Iris pigment epithelial cell (primary cell): ENCODE measurements around the gene GAB2.

ENCODE experiments used
- DNase-seq: peaks from one replicate; pipeline ENCODE4 v3.0.0-alpha.2; 2011; ENCODE audit warnings: low read depth

GAB2 gene

DNA sequence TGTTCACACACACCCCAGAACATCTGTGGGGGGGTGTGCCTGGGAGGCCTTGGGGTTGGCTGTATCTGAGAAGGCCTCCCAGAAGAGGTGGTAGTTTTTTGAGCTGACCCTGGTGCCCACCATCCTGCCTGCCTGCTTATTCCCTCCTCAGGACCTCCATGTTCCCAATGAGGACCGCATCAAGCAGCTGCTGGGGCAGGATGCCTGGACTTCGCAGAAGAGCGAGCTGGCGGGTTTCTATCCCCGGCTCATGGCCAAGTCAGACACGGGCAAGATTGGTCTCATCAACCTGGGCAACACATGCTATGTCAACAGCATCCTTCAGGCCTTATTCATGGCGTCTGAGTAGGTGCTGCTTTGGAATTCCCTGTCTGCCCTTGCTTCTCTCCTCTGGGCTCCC is 211.9 kb downstream of the GAB2 start:
- no peak for DNase-seq

DNA sequence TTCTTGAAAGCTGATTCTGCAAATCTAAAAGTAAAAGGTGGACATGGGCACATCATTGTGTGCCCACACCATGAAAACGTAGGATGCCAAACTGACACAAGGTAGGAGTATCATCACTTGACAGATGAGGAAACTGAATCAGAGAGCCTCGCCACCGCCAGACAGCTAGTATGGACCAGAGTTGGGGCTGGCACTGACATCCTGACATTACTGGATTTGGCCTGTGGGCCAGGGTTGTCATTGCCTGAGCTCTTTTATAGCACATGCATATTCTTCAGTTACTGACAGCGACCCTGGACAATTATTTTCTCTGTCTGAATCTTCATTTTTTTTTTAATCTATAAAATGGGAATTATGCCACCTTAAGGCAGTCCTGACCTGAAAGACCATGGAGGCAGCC is 212.4 kb downstream of the GAB2 start:
- DNase-seq = no peak

DNA sequence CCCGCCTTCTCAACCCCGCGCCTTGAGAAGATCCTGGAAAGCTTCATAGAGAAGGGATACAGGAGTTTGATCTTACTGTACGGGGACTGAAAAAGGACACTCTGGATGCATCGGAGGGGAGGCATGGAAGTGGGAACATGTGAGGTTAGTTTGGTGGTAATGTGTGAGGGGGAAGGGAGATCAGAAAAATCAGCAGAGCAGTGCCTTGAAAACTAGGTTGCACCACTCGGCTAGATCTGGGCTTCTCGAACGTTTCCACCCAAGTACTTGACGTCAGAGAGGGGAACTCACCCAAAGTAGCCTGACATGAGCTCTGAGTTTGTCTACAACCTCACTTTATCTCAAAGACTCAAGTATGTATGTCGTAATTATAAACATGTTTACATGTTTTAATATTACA is 214.4 kb downstream of the GAB2 start:
- DNase-seq = no peak

DNA sequence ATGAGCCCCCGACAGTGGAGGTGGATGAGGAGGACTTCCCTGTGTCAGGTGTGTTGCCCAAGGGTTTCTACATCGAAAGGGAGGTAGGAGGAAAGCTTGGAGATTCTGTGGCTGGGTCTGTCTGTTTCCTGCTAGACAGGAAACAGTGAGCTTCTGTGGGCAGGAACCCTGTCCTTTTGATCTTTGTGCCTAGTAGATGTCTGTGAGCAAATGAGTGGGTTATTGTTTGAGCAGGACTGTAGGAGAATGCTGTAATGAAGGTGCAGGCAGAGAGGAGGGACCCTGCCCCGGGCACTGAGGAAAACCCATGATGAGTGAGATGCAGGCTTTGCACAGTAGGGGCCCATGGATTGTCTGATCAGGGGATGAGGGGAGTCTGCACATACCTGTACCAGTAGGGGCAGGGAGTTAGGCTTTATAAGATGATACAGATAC is 214.9 kb downstream of the GAB2 start:
- no peak for DNase-seq

DNA sequence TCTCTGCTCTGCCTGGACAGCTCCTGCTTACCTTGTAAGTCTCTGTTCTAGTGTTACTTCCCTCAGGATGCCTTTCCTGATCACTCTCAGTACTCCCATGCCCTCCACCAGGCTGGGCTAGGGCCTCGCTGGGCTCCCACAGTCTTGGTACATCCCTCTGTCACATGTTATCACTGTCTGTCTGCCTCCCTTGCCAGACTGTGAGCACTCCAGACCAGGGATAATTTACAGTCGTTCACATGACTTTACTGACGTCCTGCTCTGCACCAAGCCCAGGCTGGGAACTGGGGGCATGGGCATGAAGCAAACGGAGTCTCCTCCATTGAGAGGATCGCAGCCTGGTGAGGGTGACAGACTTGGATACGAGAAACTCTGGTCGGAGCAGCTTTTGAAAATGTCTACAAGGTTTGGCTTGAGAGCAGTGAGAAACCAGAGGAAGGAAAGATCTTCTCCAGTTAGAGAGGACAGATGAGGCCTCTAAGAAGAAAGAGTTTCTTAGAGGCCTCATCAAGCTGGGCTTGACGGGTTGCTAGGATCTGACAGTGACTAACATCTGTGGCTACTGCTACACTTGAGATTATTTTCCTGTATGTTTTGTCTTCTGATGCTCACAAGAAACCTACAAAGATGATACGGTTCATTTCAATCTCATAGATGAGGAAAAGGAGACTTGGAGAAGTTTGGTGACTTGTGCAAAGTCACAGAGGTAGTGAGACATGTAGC is 216.4 kb downstream of the GAB2 start:
- DNase-seq = no peak

DNA sequence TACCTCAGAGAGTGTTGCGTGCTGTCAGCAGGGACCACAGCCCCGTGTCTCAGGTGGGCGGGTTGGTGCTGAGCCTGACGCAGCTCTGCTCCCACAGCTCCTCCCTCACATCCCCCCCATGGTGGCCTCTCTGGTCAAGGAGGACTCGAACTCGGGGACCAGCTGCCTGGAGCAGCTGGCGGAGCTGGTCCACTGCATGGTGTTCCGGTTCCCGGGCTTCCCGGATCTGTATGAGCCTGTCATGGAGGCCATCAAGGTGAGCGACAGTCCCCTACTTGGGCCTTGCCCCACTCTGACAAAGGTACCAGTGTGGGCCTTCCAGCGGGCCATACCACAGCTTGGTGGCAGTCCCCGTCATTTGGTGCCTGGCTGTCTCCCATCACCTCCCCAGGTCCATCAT is 217.1 kb downstream of the GAB2 start:
- no peak for DNase-seq

DNA sequence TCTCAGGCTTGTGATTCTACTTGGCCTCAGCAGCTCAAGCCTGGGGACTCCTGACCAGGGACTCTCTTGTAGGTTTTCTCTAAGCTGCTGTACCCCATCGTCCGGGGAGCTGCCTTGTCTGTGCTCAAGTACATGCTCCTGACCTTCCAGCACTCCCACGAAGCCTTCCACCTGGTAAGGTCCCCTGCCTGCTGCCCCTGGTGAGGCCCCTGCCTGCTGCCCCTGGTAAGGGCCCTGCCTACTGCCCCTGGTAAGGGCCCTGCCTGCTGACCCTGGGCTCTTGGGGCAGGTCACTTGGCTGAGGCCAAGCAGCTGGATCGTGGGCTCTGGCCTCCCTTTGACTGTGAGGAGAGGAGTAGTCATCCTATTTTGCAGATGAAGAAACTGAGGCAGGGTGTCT is 217.6 kb downstream of the GAB2 start:
- no peak for DNase-seq

DNA sequence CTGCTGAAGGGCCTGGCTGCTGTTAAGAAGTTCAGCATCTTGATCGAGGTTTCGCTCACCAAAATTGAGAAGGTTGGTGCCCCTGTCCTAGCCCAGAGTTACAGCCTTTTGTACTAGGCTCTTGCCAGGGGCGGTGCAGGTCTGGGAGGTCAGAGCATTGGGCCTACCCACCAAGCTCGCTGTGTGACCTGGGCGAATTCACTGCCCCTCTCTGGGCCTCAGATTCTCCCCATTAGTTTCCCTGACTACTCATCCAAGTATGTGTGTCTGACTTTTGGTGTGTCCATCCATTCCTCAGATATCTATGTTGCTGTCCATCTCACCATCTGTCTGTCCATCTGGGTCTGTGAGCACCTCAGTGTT is 218.0 kb downstream of the GAB2 start:
- no peak for DNase-seq

DNA sequence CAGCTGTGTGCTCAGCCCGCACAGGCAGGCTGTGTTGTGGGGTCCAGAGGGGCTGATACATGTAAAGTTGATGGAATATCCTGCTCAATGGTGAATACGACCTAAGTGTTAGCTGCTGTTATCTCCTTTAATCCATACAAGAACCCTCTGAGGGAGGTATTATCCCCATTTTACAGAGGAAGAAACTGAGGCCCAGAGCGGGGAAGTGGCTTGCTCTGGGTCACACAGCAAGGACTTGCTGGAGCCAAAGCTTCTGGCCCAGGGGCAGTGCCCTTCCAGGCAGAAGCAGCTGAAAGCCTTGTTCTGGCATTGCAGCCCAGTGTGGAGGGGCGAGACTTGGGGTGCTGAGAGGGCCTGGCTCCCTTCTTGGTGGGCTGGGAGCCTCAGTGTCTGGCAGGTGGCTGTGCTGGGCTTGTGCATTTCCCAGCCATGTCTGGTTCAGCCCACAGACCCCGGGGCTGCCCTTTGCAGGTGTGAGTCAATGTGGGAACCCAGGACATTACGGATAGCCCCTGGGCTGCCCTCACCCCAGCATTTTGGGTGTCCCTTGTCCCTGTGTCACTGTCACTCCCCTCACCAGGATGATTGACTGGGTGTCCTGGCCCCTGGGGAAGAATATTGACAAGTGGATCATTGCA is 218.5 kb downstream of the GAB2 start:
- DNase-seq = no peak

DNA sequence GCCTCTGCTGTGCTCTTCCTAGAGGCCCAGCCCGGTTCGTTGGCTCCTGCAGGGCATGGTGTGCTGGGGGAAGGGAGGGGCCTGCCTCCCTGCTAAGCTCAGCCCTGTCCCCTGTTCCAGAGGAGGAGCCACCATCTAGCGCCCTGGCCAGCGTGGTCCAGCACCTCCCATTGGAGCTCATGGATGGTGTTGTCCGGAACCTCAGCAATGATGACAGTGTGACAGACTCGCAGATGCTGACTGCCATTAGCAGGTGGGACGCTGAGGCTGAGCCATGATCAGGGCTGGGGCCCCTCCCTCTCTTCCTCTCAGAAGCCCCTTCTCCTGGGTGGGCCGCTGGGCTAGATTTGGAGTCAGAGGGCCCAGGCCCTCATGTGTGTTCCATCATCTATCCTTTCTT is 219.8 kb downstream of the GAB2 start:
- no peak for DNase-seq

DNA sequence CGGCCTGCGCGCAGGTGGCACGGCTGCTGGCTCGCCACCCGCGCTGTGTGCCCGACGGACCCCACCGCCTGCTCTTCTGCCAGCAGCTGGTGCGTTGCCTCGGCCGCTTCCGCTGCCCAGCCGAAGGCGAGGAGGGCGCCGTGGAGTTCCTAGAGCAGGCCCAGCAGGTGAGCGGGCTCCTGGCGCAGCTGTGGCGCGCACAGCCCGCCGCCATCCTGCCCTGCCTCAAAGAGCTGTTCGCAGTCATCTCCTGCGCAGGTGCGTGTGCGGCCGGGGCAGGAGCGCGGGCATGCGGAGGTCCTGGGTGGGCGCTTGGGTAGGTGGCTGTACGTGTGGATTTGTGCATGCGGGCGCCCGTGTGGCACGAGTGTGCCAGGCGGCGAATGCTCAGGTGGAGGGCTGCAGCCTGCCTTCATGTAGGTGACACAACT is 220.9 kb downstream of the GAB2 start:
- DNase-seq = no peak

DNA sequence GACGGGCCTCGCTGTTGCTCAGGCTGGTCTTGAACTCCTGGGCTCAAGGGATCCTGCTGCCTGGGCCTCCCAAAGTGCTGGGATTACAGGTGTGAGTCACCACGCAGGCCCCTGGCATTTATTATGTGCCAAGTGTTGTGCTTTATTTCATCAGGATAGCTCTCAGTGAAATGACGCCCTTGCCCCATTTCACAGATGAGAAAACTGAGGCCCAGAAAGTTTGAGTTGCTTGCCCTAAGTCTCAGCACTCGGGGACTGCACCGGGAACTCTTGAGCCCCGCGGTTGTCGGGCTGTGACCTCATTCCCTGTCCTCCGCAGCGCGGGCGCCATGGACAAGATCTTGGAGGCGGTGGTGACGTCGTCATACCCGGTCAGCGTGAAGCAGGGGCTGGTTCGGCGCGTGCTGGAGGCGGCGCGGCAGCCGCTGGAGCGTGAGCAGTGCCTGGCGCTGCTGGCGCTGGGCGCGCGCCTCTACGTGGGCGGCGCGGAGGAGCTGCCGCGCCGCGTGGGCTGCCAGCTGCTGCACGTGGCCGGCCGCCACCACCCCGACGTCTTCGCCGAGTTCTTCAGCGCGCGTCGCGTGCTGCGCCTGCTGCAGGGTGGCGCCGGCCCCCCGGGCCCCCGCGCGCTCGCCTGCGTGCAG is 221.6 kb downstream of the GAB2 start:
- DNase-seq = peak; percentile 53

DNA sequence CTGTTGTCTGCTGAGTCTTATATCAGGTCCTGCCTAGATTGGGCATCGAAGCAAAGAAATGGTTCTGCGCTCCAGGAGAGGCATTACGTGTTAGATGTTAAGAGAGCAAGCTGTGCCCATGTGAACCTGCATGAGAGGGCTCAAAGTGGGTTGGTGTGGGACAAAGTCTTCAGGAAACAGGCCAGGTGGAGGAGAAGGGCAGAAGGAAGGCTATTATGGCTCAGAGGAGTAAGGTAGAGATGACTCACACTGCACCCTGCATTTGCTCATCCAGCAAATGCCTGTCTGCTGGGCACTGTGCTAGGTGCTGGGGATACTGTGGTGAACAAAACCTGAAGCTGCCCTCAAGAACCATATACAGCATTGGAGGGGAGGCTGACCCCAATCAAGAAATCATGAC is 223.1 kb downstream of the GAB2 start:
- no peak for DNase-seq

DNA sequence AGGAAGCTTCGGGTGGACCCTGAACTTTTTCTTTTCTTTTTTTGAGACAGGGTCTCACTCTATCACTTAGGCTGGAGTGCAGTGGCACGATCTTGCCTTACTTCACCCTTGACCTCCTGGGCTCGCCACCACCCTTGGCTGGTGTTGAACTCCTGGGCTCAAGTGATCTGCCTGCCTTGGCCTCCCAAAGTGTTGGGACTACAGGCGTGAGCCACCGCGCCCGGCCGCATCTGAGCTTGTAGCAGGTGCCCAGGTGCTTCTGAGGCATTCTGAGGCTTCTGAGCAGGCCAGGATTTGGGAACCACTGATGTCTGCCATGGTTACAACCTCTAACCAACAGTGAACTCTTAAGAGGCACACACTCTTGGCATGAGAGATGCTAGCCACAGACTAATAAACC is 223.8 kb downstream of the GAB2 start:
- DNase-seq = no peak

DNA sequence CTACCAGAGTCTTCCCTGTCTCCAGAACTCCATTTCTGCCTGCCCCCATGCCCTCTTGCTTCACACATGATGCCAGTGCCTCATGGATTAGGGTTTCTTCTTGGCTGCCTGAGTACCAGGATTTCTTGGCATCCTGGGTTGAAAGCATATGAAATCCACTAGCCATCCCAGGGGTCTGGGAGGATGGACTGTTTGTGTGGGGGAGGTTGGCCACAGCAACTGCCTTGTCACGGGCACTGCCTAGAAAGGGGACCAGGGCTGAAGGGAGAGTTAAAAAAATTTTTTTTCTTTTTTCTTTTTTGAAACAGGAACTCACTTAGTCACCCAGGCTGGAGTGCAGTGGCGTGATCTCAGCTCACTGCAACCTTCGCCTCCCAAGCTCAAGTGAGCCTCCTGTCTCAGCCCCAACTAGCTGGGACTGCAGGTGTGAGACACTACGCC is 224.7 kb downstream of the GAB2 start:
- DNase-seq = no peak

DNA sequence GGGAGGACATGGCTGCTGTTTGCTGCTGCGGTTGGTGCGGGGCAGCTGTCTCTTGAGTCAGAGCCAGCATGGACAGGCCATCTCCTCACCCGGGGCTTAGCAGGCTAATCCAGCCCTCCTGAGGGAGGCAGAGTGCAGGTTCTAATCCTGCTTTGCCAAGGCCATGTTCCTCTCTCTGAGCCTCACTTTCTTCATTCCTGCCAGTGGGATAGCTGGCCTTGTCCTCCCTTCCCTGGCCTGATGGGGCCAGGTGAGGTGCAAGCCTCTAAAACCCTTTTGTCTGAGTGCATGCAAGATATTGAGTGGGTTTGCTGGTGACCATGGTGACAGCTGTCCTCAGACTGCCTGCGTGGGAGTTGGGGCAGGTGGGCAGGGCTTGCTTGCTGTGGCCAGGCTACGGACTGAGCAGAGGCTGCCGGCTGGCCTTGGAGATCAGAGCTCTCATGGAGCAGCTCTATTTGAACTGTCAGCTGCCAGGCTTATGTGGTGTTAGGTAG is 225.3 kb downstream of the GAB2 start:
- DNase-seq = no peak

DNA sequence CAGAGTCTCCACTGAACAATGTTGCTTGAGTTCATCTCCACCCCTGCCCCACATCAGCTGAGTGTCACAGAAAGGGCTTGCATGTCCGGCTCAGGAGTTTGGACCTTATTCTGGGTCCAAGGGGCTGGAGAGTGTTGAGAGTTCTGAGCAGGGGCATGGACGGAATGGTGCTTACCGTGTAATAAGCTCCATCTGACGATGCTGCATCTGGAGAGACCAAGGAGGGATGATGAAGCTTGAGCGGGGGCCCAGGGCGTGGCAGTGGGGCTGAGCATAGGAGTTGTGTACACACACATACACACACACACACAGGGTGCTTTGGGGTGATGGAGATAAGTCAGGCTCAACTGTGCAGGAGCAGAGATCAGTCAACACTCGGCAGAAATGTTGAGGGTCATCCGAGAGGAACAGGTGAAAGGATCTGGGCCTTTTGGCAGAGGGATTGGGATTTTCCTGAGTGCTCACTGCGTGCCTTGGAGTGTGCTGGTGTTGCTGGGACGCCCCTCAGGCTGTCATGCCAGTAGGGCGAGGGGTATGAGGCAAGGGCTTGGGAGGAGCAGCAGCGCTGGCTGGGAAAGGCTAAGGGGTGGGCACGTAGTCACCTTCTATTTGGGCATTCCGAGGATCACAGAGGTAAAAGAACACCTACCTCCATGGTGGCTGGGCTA is 226.6 kb downstream of the GAB2 start:
- DNase-seq = no peak

DNA sequence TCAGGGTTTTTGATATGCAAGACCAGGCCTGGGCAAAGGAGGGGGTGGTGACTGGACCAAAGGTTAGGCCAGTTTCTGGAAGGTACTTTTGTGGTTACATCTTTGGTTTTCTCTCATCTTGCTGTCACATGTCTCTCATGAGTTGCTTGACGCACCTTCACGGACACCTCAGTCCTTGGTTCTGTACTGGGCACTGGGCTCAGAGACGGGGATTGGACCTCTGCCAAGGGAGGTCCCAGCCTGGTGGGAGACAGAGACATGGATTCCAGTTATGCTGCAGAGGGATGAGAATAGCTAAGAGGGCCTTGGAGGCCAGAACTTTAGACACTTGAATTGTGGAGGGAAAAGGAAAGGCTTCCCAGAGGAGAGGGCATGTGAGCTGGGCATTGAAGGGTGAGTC is 227.2 kb downstream of the GAB2 start:
- no peak for DNase-seq

DNA sequence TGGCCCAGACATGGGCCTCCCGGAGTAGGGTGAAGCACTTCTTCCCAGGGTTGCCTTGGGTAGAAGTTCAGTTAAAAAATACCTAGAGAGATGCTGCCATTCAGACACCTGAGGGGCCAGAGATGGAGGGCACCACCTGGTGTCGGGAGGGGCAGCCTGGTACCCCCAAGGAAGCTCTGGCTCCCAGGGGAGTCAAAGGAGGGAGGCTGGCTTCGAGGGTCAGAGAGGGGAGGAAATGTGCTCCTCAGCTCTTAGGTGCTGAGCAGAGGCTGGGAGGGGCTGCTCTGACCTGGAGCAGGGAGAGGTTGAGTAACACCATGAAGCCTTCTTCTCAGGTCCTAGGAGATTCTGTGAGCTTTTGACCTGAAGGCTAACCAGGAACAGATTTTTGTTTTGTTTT is 227.8 kb downstream of the GAB2 start:
- DNase-seq = no peak

DNA sequence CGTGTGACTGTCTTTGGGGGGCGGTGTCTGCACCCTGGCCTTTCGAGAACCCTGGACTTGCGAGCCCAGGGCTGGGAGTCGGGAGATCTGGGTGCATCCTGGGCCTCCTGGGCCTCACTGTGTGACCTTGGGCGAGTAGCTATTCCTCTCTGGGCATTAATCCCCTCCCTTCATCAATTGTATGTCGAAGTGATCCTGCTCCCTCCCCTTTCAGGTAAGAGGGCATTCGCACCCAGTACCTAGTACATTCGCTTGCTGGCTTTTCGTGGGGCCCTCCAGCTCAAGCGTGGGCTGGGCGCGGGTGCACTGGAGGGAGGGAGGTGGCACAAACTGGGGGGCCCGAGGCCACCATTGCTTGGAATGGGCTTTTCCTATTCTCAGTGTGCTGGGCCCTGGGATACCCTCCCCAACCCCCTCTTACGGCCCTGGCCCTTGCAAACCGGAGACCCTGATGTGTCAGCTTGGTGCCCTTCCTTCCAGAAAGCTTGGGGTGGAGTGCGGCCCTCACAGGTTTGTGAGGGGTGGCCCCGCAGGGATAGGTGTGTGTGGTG is 228.4 kb downstream of the GAB2 start:
- DNase-seq = no peak

DNA sequence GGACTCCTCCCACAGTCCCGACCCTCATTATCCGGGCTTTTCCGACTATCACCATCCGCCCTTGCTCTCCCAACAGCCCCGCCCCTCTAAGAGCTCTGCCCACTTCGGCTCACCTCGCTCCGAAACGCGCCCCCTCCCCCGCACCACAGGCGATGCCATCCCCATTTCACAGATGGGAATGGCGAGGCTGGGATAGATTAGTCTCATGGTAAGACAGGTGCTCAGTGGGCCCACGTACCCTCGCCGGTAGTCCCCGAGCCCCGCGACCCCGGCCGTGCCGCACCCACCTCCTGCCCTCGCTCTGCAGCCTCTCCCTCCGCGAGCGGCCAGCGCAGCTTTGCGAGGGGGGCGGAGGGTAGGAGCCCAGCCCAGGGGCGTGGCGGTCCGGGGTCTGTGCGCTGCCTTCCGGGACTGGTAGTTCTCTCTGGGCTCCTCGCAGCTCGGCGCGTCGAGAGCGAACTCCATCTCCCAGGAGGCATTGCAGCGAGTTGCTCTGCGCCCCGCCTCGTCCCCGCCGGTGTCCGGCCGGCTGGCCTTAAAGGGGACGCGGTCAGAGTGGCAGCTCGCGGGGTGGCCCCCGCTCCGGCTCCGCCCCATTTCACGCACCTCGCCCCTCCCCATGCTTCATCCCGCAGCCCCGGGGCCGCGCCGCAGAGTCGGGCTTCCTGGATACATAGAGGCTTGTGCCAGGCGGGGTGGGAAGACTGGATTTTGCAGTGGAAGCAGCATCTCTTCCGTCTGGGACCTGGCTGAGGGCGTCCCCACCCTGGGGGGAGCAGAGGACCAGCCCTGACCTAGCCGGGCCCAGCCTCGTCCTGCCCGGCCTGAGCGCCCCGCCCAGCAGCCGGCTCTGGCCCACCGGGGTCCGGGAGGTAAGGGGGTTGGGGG is 229.1 kb downstream of the GAB2 start, which contains the start of the genes KCTD21 and USP35:
Gene KCTD21, minus strand, starts transcription at position 341 of the 888 bp plus-strand sequence. CDS start 14,072 bp downstream, outside the sequence.
Gene USP35, plus strand, starts transcription at position 634 of the 888 bp plus-strand sequence. CDS start 7,327 bp downstream, outside the sequence.
- peak; percentile 99 for DNase-seq
